ENCODE results near the gene SIRT7.
"Not testable (repeated sequence)": the region's sequence is repeated elsewhere in the genome, so short reads cannot be mapped to it uniquely, and the experiment has no call there.

SIRT7 gene

DNA sequence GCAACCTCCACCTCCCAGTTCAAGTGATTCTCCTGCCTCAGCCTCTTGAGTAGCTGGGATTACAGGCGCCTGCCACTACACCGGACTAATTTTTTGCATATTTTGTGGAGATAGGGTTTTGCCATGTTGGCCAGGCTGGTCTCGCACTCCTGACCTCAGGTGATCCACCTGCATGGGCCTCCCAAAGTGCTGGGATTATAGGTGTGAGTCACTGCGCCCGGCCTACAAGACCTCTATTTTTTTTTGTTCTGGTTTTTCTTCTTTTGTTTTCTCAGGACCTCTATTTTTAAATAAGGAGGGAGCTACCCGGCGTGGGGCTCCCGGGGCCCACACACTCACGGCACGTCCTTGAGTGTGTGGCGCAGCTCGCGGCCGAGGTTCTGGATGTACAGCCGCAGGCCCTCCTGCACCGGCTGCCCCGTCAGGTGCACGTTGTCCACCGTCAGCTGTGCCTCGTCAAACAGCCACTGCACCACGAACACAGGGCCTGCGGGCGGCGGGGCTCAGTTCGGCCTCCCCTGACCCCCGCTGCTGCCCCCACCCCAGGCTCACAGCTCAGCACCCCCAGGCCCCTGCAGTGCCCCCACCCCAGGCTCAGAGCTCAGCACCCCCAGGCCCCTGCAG lies 37.2 kb upstream of the SIRT7 start:
- DNase-seq (ENCODE audit: low read depth in 2 of 2): no peak

DNA sequence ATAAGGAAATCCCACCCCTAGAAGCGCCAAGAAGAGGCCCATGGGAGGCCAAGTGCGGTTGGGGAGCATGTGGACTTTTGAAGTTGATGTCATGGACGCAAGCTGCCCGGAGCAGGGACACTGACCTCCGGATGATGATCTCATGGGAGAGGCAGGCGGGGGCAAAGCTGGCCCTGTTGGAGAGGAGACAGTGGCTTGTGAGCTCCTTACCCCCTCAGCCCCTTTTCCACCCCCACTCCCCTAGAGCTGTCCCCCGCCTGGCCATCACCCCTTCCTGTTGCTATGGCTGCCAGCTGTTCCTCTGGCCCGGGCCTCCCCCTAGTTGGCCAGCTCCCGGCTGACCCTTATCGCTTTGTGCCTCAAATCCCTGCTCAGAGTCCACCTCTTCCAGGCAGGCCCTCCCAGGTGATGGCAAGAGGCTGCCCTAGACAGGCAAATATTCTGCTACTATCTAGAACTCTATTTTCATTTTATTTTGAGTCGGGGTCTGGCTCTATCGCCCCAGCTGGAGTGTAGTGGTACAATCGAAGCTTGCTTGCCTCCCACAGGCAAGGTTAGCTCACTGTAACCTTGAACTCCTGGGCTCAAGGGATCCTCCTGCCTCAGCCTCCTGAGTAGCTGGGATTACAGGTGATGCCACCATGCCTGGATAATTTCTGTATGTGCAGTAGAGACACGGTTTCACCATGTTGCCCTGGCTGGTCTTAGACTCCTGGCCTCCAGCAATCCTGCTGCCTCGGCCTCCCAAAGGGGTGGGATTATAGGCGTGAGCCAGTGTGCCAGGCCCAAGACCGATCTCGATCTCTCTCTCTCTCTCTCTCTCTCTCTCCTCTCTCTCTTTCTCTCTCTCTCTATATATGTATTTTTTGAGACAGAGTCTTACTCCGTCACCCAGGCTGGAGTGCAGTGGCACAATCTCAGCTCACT lies 36.4 kb upstream of the SIRT7 start:
- DNase-seq (ENCODE audit: low read depth in 2 of 2): no peak

DNA sequence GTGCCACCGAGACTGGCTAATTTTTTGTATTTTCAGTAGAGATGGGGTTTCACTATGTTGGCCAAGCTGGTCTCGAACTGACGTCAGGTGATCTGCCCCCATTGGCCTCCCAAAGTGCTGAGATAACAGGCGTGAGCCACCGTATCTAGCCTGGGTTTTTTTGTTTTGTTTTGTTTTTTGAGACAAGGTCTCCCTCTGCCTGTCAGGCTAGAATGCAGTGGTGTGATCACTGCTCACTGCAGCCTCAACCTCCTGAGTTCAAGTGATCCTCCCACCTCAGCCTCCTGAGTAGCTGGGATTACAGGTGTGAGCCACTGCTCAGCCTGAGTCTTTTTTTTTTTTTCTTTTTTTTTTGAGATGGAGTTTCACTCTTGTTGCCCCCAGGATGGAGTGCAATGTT lies 35.5 kb upstream of the SIRT7 start:
- not testable (repeated sequence) for DNase-seq (ENCODE audit: low read depth in 2 of 2)

DNA sequence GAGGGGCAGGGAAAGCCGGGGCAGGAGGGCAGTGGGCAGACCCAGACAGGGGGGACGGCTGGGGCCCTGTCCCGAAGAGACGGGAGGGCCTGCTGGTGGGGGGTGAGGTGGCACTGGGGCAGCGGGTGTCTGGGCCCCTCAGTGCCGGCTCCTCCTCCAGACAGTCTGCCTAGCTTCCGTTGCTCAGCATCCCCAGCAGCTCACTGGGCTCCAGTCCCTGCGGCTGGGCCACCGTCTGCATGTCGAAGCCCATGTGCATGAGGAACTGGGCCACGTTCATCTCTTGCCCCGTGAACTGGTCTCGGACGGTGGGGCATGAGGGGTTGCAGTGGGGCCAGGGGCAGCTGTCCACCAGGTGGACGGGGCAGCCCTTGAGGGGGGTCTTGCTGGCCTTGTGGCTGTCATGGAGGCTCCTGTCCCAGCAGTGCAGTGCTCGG lies 34.8 kb upstream of the SIRT7 start:
- DNase-seq (ENCODE audit: low read depth in 2 of 2): no peak

DNA sequence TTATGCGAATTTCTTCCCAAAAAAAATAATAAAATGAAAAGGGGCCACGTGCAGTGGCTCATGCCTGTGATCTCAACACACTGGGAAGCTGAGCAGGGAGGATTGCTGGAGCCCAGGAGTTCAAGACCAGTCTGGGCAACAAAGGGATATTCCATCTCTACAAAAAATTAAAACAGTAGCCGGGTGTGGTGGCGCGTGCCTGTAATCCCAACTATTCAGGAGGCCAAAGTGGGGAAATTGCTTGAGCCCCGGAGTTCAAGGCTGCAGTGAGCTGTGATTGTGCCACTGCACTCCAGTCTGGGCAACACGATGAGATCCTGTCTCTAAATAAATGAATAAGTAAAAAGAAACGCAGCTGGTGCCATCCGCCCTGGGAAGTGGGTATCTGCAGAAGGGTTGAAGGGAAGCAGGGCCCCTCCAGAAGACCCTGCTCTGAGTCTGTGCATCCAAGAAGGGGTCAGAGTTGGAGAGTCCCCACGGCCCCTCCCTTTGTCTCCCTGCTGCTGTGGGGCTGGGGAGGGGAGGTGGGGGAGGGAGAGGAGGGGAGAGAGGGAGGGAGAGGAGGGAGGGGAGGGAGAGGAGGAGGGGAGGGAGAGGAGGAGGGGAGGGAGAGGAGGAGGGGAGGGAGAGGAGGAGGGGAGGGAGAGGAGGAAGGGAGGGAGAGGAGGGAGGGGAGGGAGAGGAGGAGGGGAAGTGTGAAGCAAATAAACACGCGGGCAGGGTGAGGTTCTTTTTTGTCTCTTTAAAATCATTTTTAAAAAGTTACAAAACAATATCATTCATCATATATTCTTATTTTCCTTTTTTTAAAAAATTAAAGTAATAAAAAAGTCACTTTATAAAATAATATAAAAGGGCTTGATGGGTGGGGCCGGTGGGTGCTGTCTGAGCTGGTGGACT lies 34.1 kb upstream of the SIRT7 start:
- DNase-seq (ENCODE audit: low read depth in 2 of 2): no peak

DNA sequence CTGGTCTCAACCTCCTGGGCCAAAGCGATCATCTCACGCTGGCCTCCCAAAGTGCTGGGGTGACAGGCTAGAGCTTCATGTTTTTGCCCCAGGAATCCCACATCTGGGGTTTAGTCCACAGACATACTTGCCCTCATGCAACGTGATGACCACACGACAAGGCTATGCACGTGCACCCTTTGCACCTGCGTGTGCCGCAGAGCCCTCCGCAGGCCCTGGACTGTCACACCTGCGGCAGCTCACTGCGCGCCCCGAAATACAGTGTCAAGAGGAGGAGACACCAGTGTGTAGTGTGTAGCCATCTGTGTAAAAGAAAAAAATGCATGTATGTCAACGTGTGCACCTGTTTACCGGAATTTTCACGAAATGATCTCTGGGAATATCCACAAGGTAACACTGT lies 32.5 kb upstream of the SIRT7 start:
- DNase-seq (ENCODE audit: low read depth in 2 of 2): no peak

DNA sequence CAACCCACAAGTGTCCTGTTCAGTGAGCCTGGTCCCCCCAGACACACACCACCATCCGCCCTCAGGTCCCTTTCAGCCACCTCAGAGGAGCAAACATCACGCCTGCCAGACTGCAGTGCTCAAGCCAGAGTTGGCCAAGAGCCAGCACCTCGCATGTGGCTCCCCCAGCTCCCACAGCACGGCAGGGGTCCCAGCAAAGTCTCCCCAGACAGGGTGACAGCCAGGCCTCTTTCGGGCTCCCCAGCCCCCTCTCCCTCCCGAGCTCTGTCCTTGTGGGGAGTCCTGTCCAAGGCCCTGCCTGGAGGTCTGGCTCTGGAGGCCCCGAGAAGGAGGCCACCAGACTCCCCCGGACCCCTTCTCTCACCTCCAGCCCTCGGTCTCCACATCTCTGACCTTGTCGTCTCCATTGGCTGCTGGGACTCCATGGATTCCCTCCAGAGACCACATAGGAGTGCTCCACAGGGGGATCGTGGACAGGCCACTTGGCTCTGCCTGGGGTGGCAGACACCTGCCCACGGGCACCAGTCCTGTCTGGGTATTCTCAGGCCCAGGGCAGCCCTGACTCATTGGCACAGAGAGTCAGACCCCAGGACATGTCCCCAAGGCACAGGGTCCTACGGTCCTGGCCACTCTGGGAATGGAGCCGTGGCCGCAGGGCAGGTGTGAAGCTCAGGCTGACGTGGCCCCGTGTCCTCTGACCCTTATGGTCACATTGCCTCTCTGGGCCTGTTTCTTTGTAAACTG lies 30.8 kb upstream of the SIRT7 start:
- no peak for DNase-seq (ENCODE audit: low read depth in 2 of 2)

DNA sequence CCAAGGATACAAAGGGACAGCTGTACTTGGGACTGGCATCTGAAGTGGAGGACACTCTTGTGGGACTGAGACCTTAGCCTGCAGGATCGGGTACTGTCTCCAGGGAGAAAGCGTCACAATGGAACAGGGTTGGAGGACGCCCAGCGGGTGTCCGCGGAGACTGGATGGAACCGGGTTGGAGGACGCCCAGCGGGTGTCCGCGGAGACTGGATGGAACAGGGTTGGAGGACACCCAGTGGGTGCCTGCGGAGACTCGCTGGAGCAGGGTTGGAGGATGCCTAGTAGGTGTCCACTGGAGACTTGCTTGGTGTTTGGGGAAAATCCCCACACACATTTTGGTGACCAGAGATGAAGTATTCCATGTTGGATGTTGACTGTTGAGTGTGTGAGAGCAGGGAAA lies 29.2 kb upstream of the SIRT7 start, which contains the start of gene MYADML2:
MYADML2 (minus strand) TSS at position 45 of the 400 bp plus-strand sequence. CDS start 5,492 bp downstream, outside the sequence.
- no peak for DNase-seq (ENCODE audit: low read depth in 2 of 2)

DNA sequence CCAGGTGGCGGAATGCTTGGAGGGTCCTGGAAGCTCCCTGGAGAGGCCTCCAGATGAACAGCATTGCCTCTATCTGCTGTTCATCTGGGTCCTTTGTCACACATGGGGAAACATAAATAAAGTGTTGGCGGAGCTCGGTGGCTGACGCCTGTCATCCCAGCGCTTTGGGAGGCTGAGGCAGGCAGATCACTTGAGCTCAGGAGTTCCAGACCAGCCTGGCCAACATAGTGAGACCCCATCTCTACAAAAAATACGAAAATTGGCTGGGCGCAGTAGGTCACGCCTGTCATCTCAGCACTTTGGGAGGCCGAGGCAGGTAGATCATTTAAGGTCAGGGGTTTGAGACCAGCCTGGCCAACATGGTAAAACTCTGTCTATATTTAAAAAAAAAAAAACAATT lies 26.9 kb upstream of the SIRT7 start:
- no peak for DNase-seq (ENCODE audit: low read depth in 2 of 2)

DNA sequence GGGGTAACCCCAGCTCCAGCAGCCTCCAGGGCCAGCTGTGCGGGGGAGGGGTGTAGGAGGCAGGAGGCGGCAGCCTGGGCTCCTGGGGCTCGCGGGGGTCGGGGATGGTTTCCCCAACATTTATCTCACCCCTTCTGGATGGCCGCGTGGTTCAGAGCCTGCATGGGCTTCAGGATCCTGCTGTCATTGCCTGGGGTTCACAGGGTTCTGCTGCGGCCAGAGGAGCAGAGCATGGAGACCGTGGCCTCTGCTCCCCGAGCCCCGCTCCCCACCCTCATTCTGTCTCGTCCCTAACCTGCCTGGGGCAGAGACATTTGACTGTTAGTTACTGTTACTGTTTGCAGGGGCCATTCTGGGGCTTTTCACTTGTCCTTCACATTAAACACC lies 24.2 kb upstream of the SIRT7 start:
- no peak for DNase-seq (ENCODE audit: low read depth in 2 of 2)

DNA sequence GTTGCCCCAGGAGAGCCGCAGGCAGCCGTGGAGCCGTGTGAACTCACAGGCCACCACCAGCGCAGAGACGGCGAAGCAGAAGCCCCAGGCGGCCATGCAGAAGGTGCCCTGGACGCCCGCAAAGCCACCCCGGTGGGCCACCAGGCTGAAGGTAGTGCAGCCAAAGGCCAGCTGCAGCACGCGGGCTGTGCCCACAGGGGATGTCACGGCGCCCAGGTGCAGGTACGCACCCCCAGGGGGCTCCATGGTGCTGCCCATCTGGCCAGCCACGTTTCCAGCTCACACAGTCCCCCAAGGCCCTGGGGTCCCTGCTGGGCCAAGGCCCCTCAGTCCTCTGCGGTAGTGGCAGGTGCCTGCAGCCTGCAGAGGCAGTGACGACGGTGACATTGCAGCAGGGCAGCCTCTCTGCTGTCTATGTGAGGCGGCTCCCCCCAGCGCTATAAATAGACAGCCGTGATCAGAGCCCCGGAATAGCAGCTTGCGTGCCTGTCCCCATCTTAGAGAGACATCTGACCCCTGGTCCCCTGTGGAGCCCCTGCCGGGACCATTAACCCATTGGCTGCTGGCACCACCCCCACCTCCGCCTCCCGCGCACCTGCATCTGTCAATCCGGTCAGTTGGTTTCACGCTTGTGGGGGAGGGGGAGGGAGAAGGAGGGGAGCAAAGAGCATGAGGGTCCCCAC lies 23.6 kb upstream of the SIRT7 start:
- no peak for DNase-seq (ENCODE audit: low read depth in 2 of 2)

DNA sequence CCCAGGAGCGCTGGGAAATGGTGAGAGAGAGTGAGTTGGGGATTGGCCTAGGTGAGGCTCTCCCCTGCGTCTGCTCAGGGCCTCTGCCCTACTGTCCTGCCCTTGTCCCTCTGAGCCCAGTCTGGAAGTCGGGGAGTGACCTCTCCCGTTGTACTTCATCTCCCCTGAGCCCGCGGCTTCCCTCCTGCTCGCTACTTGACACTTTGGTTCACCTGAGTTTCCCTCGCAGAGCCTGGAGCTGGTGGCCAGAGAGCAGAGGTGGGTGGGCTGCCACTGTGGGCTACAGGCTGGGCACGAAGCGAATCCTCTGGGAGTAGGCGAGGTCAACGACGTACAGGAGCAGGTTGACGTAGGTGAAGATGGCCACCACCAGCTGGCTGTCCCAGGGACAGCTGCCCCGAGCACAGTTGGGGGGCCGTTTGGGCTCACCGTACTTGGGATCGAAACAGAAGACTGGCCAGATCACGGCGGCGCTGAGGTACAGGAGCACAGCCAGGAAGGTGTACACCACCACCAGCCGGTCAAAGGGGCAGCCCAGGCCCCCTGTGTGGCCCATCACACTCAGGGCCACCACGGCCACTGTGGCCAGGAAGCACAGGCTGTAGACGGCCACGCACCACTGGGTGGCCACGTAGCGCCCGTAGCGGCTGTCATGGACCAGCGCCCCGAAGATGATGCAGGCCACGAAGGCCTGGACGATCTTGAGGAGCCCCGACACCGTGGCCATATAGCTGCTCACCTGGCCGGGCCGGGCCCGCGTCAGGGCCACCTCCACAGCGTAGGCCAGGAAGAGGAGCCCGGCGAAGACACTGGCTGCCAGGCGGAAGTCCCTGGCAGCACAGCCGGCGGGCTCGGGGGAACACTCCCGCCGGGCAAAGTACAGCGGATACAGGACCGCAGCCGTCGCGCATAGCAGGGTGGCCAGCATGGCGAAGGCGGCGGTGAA lies 22.8 kb upstream of the SIRT7 start:
- DNase-seq (ENCODE audit: low read depth in 2 of 2): no peak

DNA sequence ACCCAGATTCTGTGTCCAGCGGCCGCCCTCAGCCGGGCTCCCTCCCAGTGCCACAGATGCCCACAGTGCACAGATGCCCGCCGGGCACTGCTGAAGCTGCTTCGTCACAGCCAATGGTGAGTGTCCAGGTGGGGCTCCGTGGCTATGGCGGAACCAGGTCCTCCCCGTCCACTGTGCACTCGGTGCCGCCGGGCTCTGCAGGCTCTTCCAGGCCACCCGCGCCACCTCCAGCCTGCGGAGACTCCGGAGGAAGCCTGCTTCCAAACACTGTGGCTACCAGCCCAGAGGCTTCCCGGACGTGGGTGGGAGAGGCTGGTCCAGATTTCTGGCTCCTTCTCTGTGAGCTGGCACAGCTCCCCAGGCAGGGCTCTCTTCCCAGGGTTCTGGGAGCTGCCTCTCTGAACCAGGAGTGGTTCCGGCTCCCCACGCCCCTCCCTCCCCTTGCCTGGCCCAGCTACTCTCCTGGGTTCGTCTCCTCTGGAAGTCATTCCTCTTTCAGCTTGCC lies 22.0 kb upstream of the SIRT7 start:
- no peak for DNase-seq (ENCODE audit: low read depth in 2 of 2)

DNA sequence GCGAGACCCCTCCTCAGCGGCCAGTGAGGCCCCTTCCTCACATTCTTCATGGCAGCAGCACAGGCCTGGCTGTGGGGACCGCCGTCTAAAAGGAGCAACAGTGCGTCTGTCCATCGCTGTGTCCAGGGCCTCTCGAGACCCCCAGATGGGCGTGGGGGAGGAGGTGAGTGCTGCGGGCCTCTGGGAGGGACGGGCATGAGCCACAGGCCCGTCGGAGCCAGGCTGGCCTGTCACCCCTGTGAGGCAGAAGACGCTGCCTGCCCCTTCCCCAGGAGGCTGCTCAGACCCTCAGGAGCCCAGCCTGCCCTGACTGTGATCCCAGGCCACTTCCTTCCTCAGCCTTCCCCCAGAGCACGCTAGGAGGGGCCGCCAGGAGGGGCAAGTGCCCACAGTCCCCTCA lies 21.2 kb upstream of the SIRT7 start:
- no peak for DNase-seq (ENCODE audit: low read depth in 2 of 2)

DNA sequence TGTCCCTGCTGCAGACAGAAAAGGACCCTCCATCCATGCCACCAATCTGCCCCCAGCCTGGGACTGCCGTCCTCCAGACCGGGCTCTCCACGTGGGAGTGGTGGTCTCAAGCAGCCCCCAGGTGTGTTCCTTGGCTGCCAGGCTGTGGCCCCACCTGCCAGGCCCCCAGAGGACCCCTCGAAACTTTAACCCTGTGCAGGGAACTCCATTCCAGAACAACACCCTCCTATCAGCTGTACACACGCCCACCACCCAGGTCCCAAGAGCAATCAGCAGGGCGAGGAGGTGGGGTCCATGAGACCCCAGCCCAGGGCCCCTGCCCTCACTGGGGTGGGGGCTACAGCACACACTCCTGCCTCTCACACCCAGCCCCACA lies 17.7 kb upstream of the SIRT7 start:
- no peak for DNase-seq (ENCODE audit: low read depth in 2 of 2)

DNA sequence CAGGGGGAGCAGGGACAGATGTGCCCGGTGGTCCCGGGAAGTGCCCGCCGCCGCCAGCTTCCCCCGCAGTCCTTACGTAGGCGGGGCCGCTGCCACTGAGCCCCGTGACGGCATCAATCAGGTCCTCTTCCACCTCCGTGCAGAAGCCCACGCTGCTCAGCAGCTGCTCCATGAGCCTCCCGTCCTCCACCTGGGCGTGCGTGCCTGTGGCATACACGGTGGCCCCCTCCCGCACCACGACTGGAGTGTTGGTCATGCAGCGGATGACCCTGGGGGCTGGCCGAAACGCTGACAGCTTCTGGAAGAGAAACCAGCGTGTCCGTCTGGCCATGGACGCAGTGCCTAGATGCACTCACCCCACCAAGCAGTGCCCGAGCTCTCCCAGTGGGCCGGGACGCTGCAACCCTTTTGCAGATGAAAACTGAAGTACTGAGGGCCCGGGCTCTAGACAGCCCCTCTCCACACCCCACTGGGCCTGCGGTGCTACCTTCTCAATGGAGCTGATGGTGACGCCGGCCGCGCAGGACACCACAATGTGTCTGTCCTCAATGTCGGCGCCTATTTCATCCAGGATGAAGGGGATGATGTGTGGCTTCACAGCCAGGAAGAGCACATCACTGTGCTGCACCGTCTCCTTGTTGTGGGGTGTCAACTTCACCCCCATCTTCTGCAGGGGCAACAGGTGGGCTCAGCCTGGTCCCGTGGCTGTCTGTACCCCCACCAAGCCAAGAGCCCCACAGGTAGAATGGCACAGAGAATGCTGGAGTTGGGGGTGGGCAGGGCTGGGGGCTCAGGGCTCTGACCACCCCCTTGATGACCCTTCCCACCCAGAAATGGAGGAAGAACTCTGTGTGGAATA lies 17.1 kb upstream of the SIRT7 start:
- no peak for DNase-seq (ENCODE audit: low read depth in 2 of 2)

DNA sequence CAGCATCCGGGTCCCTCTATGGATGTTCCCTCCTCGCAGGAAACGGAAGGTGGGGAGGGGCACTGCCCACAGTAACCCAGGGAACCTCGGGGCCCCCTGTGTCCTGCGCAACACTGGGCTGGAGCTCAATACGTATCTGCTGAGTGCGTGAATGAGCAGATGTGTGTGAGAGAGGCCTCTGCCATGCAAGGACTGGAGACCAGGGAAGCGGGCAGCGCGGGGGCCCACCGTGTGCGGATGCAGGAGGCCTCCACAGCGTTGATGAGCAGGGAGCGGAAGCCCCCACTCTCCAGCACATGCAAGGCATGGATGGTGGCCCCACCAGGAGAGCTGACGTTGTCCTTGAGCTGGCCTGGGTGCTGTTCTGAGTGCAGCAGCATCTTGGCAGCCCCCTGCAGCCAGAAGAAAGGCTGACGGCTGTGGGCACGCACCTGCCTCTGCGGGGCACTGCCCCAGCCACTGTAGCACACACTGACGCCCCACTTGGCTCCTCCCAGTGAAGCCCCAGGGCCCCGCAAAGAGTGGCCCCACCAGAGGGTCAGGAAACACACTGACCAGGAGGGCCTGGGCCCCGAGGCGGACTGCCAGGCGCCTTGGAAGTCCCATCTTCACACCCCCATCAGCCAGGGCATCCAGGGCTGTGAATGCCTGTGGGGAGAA lies 16.3 kb upstream of the SIRT7 start:
- no peak for DNase-seq (ENCODE audit: low read depth in 2 of 2)

DNA sequence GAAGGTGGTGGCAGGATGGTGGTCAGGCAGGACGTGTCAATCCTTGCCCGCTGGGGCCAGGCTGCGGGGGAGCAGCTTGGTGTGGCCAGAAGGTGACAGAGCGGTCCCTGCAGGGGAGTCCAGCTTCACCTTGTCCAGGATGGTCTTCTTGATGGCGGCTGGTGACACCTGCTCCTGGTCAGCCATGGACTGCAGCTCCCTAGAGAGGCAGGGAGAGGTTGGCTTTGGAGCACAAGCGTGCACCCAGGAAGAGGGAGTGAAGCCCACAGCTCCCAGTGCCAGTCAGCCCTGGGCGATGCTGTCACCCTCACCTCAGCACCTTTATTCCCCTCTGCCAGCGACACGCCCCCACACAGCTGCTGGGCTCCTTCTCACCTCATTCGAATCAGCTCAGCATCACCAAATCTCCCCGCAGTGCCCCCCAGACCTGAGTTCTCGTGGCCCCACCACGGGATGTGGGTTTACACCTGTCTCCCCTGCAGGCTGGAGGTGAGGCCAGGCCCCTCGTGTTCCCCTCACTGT lies 15.3 kb upstream of the SIRT7 start:
- DNase-seq (ENCODE audit: low read depth in 2 of 2): no peak

Measured in stimulated activated CD8-positive, alpha-beta memory T cell treated with anti-CD3 and anti-CD28 coated beads, Interleukin-15, amount 100 ng/mL, for 48 hours (primary cell).